Astrocyte (in vitro differentiated cells and primary cell): ENCODE measurements around the gene GRB2. TPM values are rescaled to one million over a fixed set of nuclear protein-coding genes. Genes with fewer than 3 reads are reported as not detected.

Experiments used
- DNase-seq: peaks from one replicate; pipeline ENCODE4 v3.0.0-alpha.2; 2010; ENCODE audit warnings: low read depth
- FAIRE-seq: peaks from 2 replicates; lab custom pipeline; 2011; peaks lifted over from hg19 to GRCh38; lab: Jason Lieb, UNC
- H2AFZ ChIP-seq: 2 replicates; pipeline ENCODE4 v1.6.0; 2012; ENCODE audit warnings: low read depth, low read length, inconsistent platforms
- H3K27ac ChIP-seq: 2 replicates; pipeline ENCODE4 v1.5.1; 2011; ENCODE audit warnings: low read depth, low read length, inconsistent platforms
- H3K27me3 ChIP-seq: 2 replicates; pipeline ENCODE4 v1.6.0; 2011; ENCODE audit warnings: low read length, inconsistent platforms; ENCODE audit not compliant: insufficient read depth
- H3K36me3 ChIP-seq: 2 replicates; pipeline ENCODE4 v1.5.1; 2011; ENCODE audit warnings: low read length, inconsistent platforms; ENCODE audit not compliant: insufficient read depth
- H3K4me1 ChIP-seq: 2 replicates; pipeline ENCODE4 v1.5.1; 2011; ENCODE audit warnings: low read length, inconsistent platforms; ENCODE audit not compliant: insufficient read depth
- H3K4me2 ChIP-seq: 2 replicates; pipeline ENCODE4 v1.6.0; 2012; ENCODE audit warnings: low read length, inconsistent platforms
- H3K4me3 ChIP-seq: 2 replicates; pipeline ENCODE4 v1.5.1; 2011; ENCODE audit warnings: low read depth, mild to moderate bottlenecking, low read length, inconsistent platforms; ENCODE audit not compliant: insufficient read depth
- H3K79me2 ChIP-seq: 2 replicates; pipeline ENCODE4 v1.6.0; 2012; ENCODE audit warnings: mild to moderate bottlenecking, low read length, inconsistent platforms; ENCODE audit not compliant: insufficient read depth
- H3K9ac ChIP-seq: 2 replicates; pipeline ENCODE4 v1.6.0; 2012; ENCODE audit warnings: mild to moderate bottlenecking, low read length, inconsistent platforms
- H3K9me3 ChIP-seq: 2 replicates; pipeline ENCODE4 v1.5.1; 2012; ENCODE audit warnings: low read depth, mild to moderate bottlenecking, low read length, inconsistent platforms; ENCODE audit not compliant: insufficient read depth
- H4K20me1 ChIP-seq: 2 replicates; pipeline ENCODE4 v1.6.0; 2012; ENCODE audit warnings: low read length, inconsistent platforms; ENCODE audit not compliant: insufficient read depth
- H3K27ac Mint-ChIP-seq: one replicate; pipeline ENCODE4 v1.8.0; 2021; ENCODE audit warnings: mild to moderate bottlenecking, mixed read lengths; ENCODE audit not compliant: unreplicated experiment
- H3K27me3 Mint-ChIP-seq: one replicate; pipeline ENCODE4 v1.8.0; 2021; ENCODE audit warnings: low read depth, mixed read lengths; ENCODE audit not compliant: unreplicated experiment
- H3K36me3 Mint-ChIP-seq: one replicate; pipeline ENCODE4 v1.8.0; 2021; ENCODE audit warnings: low read depth, mixed read lengths; ENCODE audit not compliant: unreplicated experiment
- H3K4me1 Mint-ChIP-seq: one replicate; pipeline ENCODE4 v1.8.0; 2021; ENCODE audit warnings: low read depth, mixed read lengths; ENCODE audit not compliant: unreplicated experiment
- H3K4me3 Mint-ChIP-seq: one replicate; pipeline ENCODE4 v1.8.0; 2021; ENCODE audit warnings: mild to moderate bottlenecking, moderate library complexity, mixed read lengths; ENCODE audit not compliant: unreplicated experiment
- H3K9me3 Mint-ChIP-seq: one replicate; pipeline ENCODE4 v1.8.0; 2021; ENCODE audit warnings: mild to moderate bottlenecking, mixed read lengths; ENCODE audit not compliant: unreplicated experiment
- EZH2 ChIP-seq: IDR thresholded peaks from 2 replicates; pipeline ENCODE4 v1.6.1; 2012; ENCODE audit warnings: mild to moderate bottlenecking, low read length, inconsistent platforms; ENCODE audit not compliant: insufficient read depth
- total RNA-seq: library from RNA; stranded (reverse); gene quantifications from 2 replicates; pipeline ENCODE4 v1.2.1, GENCODE V29; 2021
- TF ChIP-seq, protein P1 (sequence below): IDR thresholded peaks from 2 replicates; pipeline ENCODE4 v1.5.1; 2011; ENCODE audit warnings: low read depth, mild to moderate bottlenecking, inconsistent platforms, low read length, moderate library complexity; ENCODE audit not compliant: insufficient read depth

Gene GRB2
- total RNA-seq, 1 donor from 2014 or later: 168 TPM

- H3K9ac ChIP-seq: no peak overlapping the region
- no peaks in the 10 kb centered on the region for H3K27me3 Mint-ChIP-seq
- H3K4me1 ChIP-seq: peaks cover 18% of the 10 kb centered on the region
- peaks cover 55% of the 10 kb centered on the region for H4K20me1 ChIP-seq
- FAIRE-seq (no peak), DNase-seq (peak; percentile 75)
- no peaks in the 10 kb centered on the region for H3K27me3 ChIP-seq
- H3K4me1 Mint-ChIP-seq: peaks cover 17% of the 10 kb centered on the region
- H3K79me2 ChIP-seq: peaks cover 32% of the 10 kb centered on the region
- H3K9me3 ChIP-seq: no peaks in the 10 kb centered on the region
- H3K4me3 ChIP-seq: no peak overlapping the region
- H3K4me2 ChIP-seq: peak overlapping the region; percentile 37
- peak overlapping the region; percentile 27 for H3K4me3 Mint-ChIP-seq
- no peak overlapping the region for H2AFZ ChIP-seq
- no peak overlapping the region for H3K27ac Mint-ChIP-seq
- H3K9me3 Mint-ChIP-seq: no peaks in the 10 kb centered on the region
- H3K27ac ChIP-seq: no peak overlapping the region
- H3K36me3 Mint-ChIP-seq: peaks cover 11% of the 10 kb centered on the region
- TF ChIP-seq, protein P1, sequence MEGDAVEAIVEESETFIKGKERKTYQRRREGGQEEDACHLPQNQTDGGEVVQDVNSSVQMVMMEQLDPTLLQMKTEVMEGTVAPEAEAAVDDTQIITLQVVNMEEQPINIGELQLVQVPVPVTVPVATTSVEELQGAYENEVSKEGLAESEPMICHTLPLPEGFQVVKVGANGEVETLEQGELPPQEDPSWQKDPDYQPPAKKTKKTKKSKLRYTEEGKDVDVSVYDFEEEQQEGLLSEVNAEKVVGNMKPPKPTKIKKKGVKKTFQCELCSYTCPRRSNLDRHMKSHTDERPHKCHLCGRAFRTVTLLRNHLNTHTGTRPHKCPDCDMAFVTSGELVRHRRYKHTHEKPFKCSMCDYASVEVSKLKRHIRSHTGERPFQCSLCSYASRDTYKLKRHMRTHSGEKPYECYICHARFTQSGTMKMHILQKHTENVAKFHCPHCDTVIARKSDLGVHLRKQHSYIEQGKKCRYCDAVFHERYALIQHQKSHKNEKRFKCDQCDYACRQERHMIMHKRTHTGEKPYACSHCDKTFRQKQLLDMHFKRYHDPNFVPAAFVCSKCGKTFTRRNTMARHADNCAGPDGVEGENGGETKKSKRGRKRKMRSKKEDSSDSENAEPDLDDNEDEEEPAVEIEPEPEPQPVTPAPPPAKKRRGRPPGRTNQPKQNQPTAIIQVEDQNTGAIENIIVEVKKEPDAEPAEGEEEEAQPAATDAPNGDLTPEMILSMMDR: no peak
- no peak for TF ChIP-seq EZH2
- H3K36me3 ChIP-seq: peaks cover 7% of the 10 kb centered on the region
Observed at GRCh38 chr17:75325827-75326225, 79.7 kb downstream of the GRB2 start.

GRCh38 chr17:75325348-75325747 is 80.1 kb downstream of the GRB2 start:
- TF ChIP-seq, protein P1: no peak
- no peak for TF ChIP-seq EZH2
- Histone ChIP-seq H3K27me3 (no peaks in the 10 kb centered on the region), H3K4me2 (no peak overlapping the region), H3K27ac (no peak overlapping the region), H3K4me3 (no peak overlapping the region), H4K20me1 (peaks cover 50% of the 10 kb centered on the region), H3K9me3 (no peaks in the 10 kb centered on the region), H3K4me1 (peaks cover 23% of the 10 kb centered on the region), H2AFZ (no peak overlapping the region), H3K79me2 (peaks cover 27% of the 10 kb centered on the region), H3K9ac (no peak overlapping the region), H3K36me3 (peaks cover 7% of the 10 kb centered on the region)
- no peak overlapping the region for H3K27ac Mint-ChIP-seq
- H3K4me3 Mint-ChIP-seq: no peak overlapping the region
- no peaks in the 10 kb centered on the region for H3K9me3 Mint-ChIP-seq
- peaks cover 22% of the 10 kb centered on the region for H3K4me1 Mint-ChIP-seq
- H3K27me3 Mint-ChIP-seq: no peaks in the 10 kb centered on the region
- no peak for DNase-seq
- peaks cover 11% of the 10 kb centered on the region for H3K36me3 Mint-ChIP-seq
- no peak for FAIRE-seq

- peaks cover 23% of the 10 kb centered on the region for H3K36me3 Mint-ChIP-seq
- DNase-seq: no peak
Observed at GRCh38 chr17:75321506-75321905, 84.0 kb downstream of the GRB2 start.

More at GRCh38 chr17:75321506-75321905, 84.0 kb downstream of the GRB2 start:
- Histone ChIP-seq H3K27me3 (no peaks in the 10 kb centered on the region), H3K9me3 (no peaks in the 10 kb centered on the region), H4K20me1 (peaks cover 56% of the 10 kb centered on the region), H3K79me2 (peaks cover 12% of the 10 kb centered on the region), H3K36me3 (peaks cover 19% of the 10 kb centered on the region), H3K4me2 (no peak overlapping the region), H3K4me1 (peaks cover 33% of the 10 kb centered on the region), H3K4me3 (no peak overlapping the region), H3K9ac (no peak overlapping the region), H2AFZ (no peak overlapping the region), H3K27ac (no peak overlapping the region)
- H3K27me3 Mint-ChIP-seq: no peaks in the 10 kb centered on the region
- TF ChIP-seq EZH2: no peak
- TF ChIP-seq, protein P1: no peak
- H3K4me3 Mint-ChIP-seq: no peak overlapping the region
- no peak for FAIRE-seq
- H3K4me1 Mint-ChIP-seq: peaks cover 33% of the 10 kb centered on the region
- no peak overlapping the region for H3K27ac Mint-ChIP-seq
- H3K9me3 Mint-ChIP-seq: no peaks in the 10 kb centered on the region
